ENCODE data around the gene LRP1.

- peak in 5 of 6 experiments; percentile 35 to 65 (median 46) for TF ChIP-seq CTCF (IDR thresholded peaks at IDR 0.05)
- no peak for TF ChIP-seq POLR2A (IDR thresholded peaks at IDR 0.05)
Observed at GRCh38 chr12:57242691-57243454, 114.6 kb downstream of the LRP1 start.

All from Peyer's patch (tissue), 4 donors.